KG1 (cell line): ENCODE results near the gene HCRTR1.

Experiments
- DNase-seq: peaks from one replicate; lab custom pipeline; 2025; lab: John Stamatoyannopoulos, UW

The HCRTR1 gene

GRCh38 chr1:31626223-31627207 is 9.0 kb downstream of the HCRTR1 start:
- DNase-seq: no peak

GRCh38 chr1:31627301-31627929 is 9.9 kb downstream of the HCRTR1 start:
- no peak for DNase-seq

GRCh38 chr1:31627930-31628559 is 10.6 kb downstream of the HCRTR1 start:
- no peak for DNase-seq

DNA sequence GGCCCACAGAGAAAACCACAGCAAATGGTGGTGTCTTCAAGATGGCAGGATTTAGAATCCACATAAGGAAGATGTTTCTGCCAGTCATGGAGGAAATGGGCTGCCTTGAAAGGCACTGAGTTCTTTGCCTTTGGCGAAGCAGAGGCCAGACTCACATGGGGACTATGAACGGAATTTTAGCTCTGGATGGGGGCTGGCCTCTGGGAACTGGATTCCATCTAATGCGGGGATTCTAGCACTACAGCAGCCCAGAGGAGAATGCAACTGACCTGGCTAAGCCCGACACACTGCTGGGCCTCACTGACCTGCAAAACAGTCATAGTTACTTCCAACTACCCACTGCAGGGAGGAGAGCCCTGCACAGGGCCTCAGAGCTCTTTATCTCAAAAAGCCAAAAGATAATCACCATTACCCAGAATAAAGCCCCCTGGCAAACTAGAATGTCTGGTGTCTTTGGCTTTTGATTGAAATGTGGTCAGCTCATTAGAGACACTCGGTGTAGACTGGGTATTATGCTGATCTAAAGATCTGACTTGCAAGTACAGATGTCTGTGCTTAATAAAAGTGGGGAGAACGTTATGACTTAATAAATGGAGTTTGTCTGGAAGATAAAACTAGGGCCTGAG is 11.6 kb downstream of the HCRTR1 start:
- DNase-seq: no peak

- DNase-seq: no peak
Observed at GRCh38 chr1:31632649-31633048, 15.2 kb downstream of the HCRTR1 start.

GRCh38 chr1:31633117-31633516 is 15.6 kb downstream of the HCRTR1 start:
- peak; percentile 33 for DNase-seq

DNA sequence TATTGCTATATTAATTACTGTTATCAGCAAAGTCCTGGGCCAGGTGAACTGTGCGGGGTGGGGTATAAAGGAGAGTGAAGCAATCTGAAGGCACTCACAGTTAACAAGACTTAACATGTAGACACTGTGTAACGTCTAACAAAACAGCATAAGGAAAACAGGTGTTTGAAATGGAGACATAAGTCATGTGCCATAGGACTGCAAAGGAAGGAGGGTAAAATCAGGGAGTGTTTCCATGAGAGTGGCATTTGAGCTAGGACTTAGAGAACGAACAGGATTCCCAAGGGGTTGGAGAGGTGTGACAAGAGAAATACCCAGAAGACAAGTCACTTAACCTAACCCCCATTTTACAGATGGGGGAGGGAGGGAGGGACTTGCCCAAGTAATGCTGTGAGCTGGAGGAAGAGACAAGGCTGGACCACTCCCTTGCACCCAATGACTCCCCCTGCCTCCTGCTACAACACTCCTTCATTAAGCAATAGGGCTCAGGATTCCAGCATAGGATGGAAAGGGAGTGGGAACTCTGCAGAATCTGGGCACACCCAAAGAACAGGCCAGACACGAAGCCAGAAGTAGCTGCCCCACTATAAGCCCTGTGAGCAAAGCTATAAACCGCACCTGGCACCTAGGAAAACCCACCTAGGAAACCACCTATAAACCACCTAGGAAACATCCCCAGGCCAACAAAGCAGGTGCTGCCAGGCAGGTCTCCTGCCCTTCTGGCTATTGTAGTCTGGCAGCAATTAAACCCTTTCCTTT is 20.6 kb downstream of the HCRTR1 start:
- DNase-seq: no peak

DNA sequence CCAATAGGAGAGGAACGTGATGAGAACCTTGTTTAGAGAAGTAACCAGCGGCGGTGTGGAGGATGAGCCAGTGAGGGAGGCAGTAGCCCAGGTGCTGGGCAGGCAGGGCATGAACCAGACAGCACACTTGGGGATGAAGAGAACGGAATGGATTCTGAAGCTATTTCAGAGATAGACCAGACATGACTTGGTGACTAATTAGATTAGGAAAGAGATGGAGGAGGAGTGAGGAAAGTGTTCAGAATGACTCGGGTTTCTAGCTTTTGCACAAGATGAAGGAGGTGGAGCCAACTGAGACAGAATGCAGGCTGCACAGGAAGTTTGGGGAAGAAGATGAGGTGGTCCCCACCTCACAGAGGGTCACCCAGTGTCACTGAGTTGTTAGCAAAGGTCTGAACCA is 22.1 kb downstream of the HCRTR1 start:
- no peak for DNase-seq

GRCh38 chr1:31640179-31640578 is 22.7 kb downstream of the HCRTR1 start:
- no peak for DNase-seq

- no peak for DNase-seq
Observed at GRCh38 chr1:31640964-31641363, 23.5 kb downstream of the HCRTR1 start.

DNA sequence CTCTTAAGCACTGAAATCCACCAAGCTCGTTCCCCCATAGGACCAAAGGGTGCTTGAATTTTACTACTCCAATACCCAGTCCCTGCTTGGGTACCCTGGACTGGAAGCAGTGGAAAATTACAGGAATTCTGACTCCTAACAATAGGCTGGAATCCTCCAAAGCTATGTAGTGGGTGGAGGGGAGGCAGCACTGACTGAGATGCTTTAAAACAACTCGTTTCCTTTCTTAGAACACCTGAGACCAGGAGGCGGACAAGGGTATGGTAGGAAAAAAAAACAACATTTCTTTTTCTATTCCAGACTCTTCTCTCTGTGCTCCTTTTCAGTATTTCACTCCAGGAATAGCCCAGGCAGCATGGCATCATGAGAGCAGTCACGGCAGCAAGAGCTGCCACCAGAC is 24.9 kb downstream of the HCRTR1 start:
- no peak for DNase-seq

GRCh38 chr1:31642897-31643296 is 25.4 kb downstream of the HCRTR1 start:
- no peak for DNase-seq

DNA sequence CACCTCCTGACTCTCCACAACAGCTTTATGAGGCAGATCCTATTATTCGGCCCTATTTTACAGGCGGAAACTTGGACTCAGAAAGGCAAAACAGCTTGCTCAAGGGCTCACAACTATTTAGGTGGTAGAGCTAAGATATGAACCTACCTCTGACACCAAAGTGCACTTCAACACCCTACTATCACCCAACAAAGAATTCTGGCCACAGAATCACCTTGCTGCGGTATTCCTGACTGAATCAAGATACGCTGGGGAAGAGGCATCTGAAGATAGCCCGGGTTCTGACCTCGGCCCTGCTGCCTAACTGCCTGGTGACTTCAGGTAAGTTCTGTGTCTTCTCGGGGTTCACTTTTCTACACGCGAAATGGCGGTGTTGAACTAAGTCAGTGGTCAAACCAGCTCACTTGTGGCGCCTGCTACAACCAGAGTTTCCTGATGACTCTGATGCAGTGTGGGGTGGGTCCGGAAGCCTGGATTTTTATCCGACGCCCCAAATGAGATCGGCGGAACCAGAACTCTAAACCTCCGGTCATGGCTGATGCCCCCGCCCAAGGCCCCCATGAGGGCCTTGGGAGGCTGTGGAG is 26.6 kb downstream of the HCRTR1 start:
- no peak for DNase-seq

- DNase-seq: peak; percentile 98
Observed at GRCh38 chr1:31644560-31645273, 27.2 kb downstream of the HCRTR1 start, which contains the start of gene PEF1. PEF1 (minus strand) TSS chr1:31644876; CDS start chr1:31644864, 12 bp downstream.

GRCh38 chr1:31645274-31645568 is 27.7 kb downstream of the HCRTR1 start:
- no peak for DNase-seq

DNA sequence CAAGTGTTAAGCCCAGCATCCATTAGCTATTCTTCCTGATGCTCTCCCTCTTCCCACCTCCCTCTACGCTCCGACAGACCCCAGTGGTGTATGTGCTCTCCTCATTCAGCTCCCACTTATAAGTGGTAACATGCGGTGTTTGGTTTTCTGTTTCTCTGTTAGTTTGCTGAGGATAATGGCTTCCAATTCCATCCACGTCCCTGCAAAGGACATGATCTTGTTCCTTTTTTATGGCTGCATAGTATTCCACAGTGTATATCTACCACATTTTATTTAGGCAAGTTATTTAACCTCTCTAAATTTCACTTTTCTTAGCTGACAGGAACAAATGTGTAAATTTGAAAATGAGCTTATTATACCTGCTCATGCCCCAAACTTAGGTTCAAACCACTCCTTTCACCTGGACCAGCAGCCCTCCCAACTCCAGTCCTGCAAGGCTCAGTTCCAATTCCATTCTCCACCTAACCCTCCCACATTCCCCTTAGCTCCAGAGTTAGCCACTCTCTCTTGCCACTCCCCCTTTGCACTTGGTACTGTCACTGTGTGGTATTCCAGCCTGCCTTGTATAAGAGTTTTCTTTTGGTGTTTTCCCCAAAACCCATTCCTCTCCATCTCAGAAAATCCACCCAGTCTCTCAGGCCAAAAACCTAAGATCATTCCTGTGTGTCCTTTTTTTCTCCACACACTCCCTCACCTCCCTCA is 28.9 kb downstream of the HCRTR1 start:
- DNase-seq: no peak

DNA sequence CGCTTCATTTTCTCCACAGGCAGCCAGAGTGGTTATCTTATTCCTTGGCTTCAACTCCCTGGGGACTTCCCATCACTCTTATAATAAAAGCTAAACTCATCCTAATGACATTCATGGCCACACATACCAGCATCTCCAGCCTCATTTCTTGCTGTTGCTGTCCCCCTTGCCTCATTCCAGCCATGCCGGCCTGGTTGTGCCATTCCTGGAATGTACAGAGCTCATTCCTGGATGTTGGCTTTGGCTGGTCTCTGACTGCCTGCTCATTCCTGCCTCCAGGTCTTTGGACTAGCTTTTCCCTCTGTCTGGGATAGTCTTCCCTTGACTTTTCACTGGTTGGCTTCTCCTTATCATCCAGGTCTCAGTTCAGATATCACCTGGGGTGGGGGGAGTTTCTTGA is 29.6 kb downstream of the HCRTR1 start:
- no peak for DNase-seq

- DNase-seq: no peak
Observed at GRCh38 chr1:31648190-31648589, 30.7 kb downstream of the HCRTR1 start.

- DNase-seq: no peak
Observed at GRCh38 chr1:31648641-31649357, 31.3 kb downstream of the HCRTR1 start.
